MCF 10A (cell line): ENCODE measurements around the gene ZFYVE28. TPM values are rescaled to one million over a fixed set of nuclear protein-coding genes. Genes with fewer than 3 reads are reported as not detected.

Source experiments
- BruUV-seq: library from RNA; stranded (reverse); fragments of 400-500 nt; replicated peaks from 2 replicates; lab custom pipeline; 2021; lab: Mats Ljungman, UMichigan
- CTCF ChIA-PET: fragments of 300-600 bp; sonication (Branson Sonifier 250); formaldehyde crosslinking; extraction: SDS; loops from one replicate; lab custom pipeline; 2021; ENCODE audit warnings: antibody characterized with exemption, inconsistent platforms; lab: Yijun Ruan, JAX
- POLR2A ChIA-PET: fragments of 300-600, 350-650 bp; sonication (Branson Sonifier 250); formaldehyde crosslinking; extraction: SDS; loops from one replicate; lab custom pipeline; 2020; ENCODE audit warnings: antibody characterized with exemption, inconsistent platforms; lab: Yijun Ruan, JAX
- DNase-seq: peaks from one replicate; pipeline ENCODE4 v3.0.0-alpha.2; 2018; ENCODE audit not compliant: unreplicated experiment
- H3K27ac Mint-ChIP-seq: one replicate; pipeline ENCODE4 v1.8.0; 2022; ENCODE audit warnings: mild to moderate bottlenecking, low read depth, mixed read lengths; ENCODE audit not compliant: unreplicated experiment
- H3K27me3 Mint-ChIP-seq: one replicate; pipeline ENCODE4 v1.8.0; 2022; ENCODE audit warnings: mixed read lengths; ENCODE audit not compliant: insufficient read depth, unreplicated experiment
- H3K36me3 Mint-ChIP-seq: one replicate; pipeline ENCODE4 v1.8.0; 2022; ENCODE audit warnings: mild to moderate bottlenecking, moderate library complexity, mixed read lengths; ENCODE audit not compliant: insufficient read depth, unreplicated experiment
- H3K4me1 Mint-ChIP-seq: one replicate; pipeline ENCODE4 v1.8.0; 2022; ENCODE audit warnings: mixed read lengths; ENCODE audit not compliant: insufficient read depth, unreplicated experiment
- H3K4me3 Mint-ChIP-seq: one replicate; pipeline ENCODE4 v1.8.0; 2022; ENCODE audit warnings: mild to moderate bottlenecking, moderate library complexity, mixed read lengths; ENCODE audit not compliant: unreplicated experiment
- H3K9me3 Mint-ChIP-seq: one replicate; pipeline ENCODE4 v1.8.0; 2022; ENCODE audit warnings: mixed read lengths; ENCODE audit not compliant: unreplicated experiment
- CTCF ChIP-seq: fragments of 200-600 bp; IDR thresholded peaks from one replicate; pipeline ENCODE4 v1.8.0; 2022; ENCODE audit warnings: antibody characterized with exemption, mild to moderate bottlenecking; ENCODE audit not compliant: unreplicated experiment
- intact Hi-C: fragments of 100-400 bp; cut with micrococcal nuclease; formaldehyde crosslinking; loops from 2 replicates; pipeline ENCODE4 v1.14.1; 2022
- total RNA-seq: library from RNA; stranded (reverse); gene quantifications from 2 replicates; pipeline ENCODE4 v1.2.3, GENCODE V29; 2022

Gene ZFYVE28
- total RNA-seq, 1 experiment from 2014 or later: 1.6 TPM

DNA sequence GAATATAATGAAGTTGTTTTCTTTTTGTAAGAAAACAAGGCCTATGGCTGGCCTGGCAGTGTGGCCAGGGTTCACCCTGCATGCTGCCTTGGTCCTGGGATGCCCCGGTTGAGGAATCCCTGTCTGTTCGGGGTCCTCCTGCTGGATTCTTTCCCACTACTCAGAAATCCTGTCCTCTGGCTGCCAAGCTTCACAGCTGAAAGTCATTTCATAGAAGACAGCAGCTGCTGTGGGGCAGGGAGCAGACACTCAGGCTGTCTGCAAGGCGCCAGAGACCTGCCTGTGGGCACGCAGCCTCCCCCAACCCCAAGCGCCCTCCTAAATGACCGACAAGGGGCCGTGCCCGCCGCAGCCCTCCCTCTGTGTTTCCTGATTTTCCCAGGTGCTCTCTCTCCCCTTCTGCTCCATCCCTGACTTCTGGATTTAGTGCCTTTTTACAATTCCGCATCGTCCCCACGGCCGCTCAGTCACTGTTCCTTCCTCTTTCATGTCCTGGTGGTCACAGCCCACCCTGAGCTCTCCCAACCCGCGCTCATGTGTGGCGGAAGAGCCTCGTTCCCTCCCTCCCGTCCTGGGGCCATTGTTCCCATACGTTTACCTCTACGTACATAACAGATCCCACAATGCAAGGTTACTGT is 27.5 kb downstream of the ZFYVE28 start:
- H3K4me1 Mint-ChIP-seq: peaks cover 9% of the 10 kb centered on the region
- H3K36me3 Mint-ChIP-seq: no peaks in the 10 kb centered on the region
- intact Hi-C loops: no loop called here
- POLR2A ChIA-PET: interaction anchor here (0.7 kb wide), 1 partner anchor 15 kb away, joined by 3 read pairs; no protein-coding TSS in a partner anchor
- H3K27ac Mint-ChIP-seq: no peak overlapping the region
- no peaks in the 10 kb centered on the region for H3K9me3 Mint-ChIP-seq
- CTCF ChIA-PET: no interaction called here
- no TSS peak for BruUV-seq
- no peak for TF ChIP-seq CTCF
- no peak overlapping the region for H3K4me3 Mint-ChIP-seq
- no peaks in the 10 kb centered on the region for H3K27me3 Mint-ChIP-seq
- DNase-seq: no peak

GRCh38 chr4:2390146-2390545 is 28.3 kb downstream of the ZFYVE28 start:
- CTCF ChIA-PET: no interaction called here
- H3K4me3 Mint-ChIP-seq: no peak overlapping the region
- POLR2A ChIA-PET: no interaction called here

GRCh38 chr4:2389691-2390090 is 28.8 kb downstream of the ZFYVE28 start:
- no peaks in the 10 kb centered on the region for H3K36me3 Mint-ChIP-seq
- ChIA-PET CTCF (no interaction called here), POLR2A (no interaction called here)
- no TSS peak for BruUV-seq
- intact Hi-C loops: no loop called here
- DNase-seq: no peak
- no peak overlapping the region for H3K27ac Mint-ChIP-seq
- H3K9me3 Mint-ChIP-seq: no peaks in the 10 kb centered on the region
- H3K4me3 Mint-ChIP-seq: no peak overlapping the region
- H3K4me1 Mint-ChIP-seq: peaks cover 3% of the 10 kb centered on the region
- no peak for TF ChIP-seq CTCF
- H3K27me3 Mint-ChIP-seq: no peaks in the 10 kb centered on the region

More at GRCh38 chr4:2390146-2390545, 28.3 kb downstream of the ZFYVE28 start:
- Mint-ChIP-seq H3K27me3 (no peaks in the 10 kb centered on the region), H3K27ac (no peak overlapping the region), H3K9me3 (no peaks in the 10 kb centered on the region), H3K4me1 (peaks cover 8% of the 10 kb centered on the region), H3K36me3 (no peaks in the 10 kb centered on the region)
- BruUV-seq: no TSS peak
- TF ChIP-seq CTCF: no peak
- no peak for DNase-seq
- intact Hi-C loops: no loop called here

- no peak for DNase-seq
- intact Hi-C loops: no loop called here
- Mint-ChIP-seq H3K4me1 (peaks cover 3% of the 10 kb centered on the region), H3K4me3 (no peak overlapping the region), H3K27ac (no peak overlapping the region), H3K27me3 (no peaks in the 10 kb centered on the region), H3K9me3 (no peaks in the 10 kb centered on the region), H3K36me3 (no peaks in the 10 kb centered on the region)
- ChIA-PET POLR2A (interaction anchor here (0.6 kb wide), 1 partner anchor 99 kb away, joined by 3 read pairs; no protein-coding TSS in a partner anchor), CTCF (interaction anchor here (0.6 to 0.9 kb wide), 2 partner anchors 71 to 1141 kb away, joined by 3 read pairs; no protein-coding TSS in a partner anchor)
- no peak for TF ChIP-seq CTCF
- BruUV-seq: no TSS peak
These were observed 29.8 kb downstream of the ZFYVE28 start for GRCh38 chr4:2388429-2389182.
